WERI-Rb-1 (cell line): ENCODE measurements around the gene CCDC85C.

Source experiments
- DNase-seq: peaks from one replicate; pipeline ENCODE4 v3.0.0-alpha.2; 2020
- H3K27ac ChIP-seq: fragments of 250-450 bp; sonication (Bioruptor Pico); 2 replicates; pipeline ENCODE4 v1.5.1; 2020; ENCODE audit warnings: mild to moderate bottlenecking, moderate library complexity
- H3K27me3 ChIP-seq: fragments of 250-450 bp; sonication (Bioruptor Pico); 2 replicates; pipeline ENCODE4 v1.5.1; 2021; ENCODE audit warnings: mild to moderate bottlenecking, low read depth, moderate library complexity; ENCODE audit not compliant: insufficient read depth, severe bottlenecking
- H3K36me3 ChIP-seq: fragments of 250-450 bp; sonication (Bioruptor Pico); 2 replicates; pipeline ENCODE4 v1.5.1; 2020; ENCODE audit warnings: mild to moderate bottlenecking, moderate library complexity
- H3K4me3 ChIP-seq: 2 replicates; pipeline ENCODE4 v1.5.1; 2011; ENCODE audit warnings: low read depth, mild to moderate bottlenecking, control low read depth, low read length
- H3K9me3 ChIP-seq: fragments of 250-450 bp; sonication (Bioruptor Pico); 2 replicates; pipeline ENCODE4 v1.5.1; 2021; ENCODE audit warnings: mild to moderate bottlenecking, moderate library complexity; ENCODE audit not compliant: severe bottlenecking
- TF ChIP-seq, protein P1 (sequence below): IDR thresholded peaks from 2 replicates; pipeline ENCODE4 v1.5.1; 2011; ENCODE audit warnings: low read depth, mild to moderate bottlenecking, control low read depth, inconsistent platforms, low read length

CCDC85C gene

DNA sequence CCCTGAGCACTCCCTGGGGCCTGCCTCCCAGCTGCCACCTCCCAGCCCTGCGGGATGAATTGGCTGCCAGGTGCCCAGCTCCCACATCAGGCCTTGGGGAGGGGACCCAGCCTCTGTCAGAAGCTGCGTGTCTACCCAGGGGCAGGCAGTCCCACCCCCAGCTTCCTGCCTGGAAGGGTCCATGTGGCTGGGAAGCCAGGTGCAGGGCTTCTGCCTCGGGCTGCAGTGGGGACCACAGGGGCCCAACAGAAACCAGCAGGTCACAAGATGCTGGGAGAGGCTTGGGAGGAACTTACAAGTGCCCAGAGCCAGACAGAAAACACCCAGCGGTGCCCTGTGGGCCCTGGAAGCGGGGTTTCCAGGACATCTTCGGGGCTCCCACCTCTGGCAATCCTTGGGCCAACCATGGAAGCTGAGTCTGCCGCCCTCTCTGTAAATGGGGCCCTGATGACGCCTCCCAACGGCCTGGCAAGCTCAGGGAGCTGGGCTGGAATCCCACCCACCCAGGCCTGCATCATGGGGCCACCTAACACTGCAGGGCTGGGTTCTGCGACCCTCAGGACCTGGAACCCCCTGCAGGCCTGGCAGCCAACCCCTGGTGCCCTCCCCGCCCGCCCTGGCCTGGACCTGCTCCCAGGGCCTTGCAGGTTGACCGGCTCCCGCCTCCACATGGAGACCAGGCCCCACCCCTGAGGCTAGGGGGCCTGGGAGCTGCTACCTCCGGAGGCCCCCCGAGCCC, 86.2 kb downstream of the CCDC85C start:
- no peaks in the 10 kb centered on the region for H3K9me3 ChIP-seq
- no peak for DNase-seq
- H3K27me3 ChIP-seq: no peaks in the 10 kb centered on the region
- H3K4me3 ChIP-seq: no peak overlapping the region
- no peak overlapping the region for H3K27ac ChIP-seq
- peaks cover 75% of the 10 kb centered on the region for H3K36me3 ChIP-seq
- TF ChIP-seq, protein P1, sequence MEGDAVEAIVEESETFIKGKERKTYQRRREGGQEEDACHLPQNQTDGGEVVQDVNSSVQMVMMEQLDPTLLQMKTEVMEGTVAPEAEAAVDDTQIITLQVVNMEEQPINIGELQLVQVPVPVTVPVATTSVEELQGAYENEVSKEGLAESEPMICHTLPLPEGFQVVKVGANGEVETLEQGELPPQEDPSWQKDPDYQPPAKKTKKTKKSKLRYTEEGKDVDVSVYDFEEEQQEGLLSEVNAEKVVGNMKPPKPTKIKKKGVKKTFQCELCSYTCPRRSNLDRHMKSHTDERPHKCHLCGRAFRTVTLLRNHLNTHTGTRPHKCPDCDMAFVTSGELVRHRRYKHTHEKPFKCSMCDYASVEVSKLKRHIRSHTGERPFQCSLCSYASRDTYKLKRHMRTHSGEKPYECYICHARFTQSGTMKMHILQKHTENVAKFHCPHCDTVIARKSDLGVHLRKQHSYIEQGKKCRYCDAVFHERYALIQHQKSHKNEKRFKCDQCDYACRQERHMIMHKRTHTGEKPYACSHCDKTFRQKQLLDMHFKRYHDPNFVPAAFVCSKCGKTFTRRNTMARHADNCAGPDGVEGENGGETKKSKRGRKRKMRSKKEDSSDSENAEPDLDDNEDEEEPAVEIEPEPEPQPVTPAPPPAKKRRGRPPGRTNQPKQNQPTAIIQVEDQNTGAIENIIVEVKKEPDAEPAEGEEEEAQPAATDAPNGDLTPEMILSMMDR: no peak

DNA sequence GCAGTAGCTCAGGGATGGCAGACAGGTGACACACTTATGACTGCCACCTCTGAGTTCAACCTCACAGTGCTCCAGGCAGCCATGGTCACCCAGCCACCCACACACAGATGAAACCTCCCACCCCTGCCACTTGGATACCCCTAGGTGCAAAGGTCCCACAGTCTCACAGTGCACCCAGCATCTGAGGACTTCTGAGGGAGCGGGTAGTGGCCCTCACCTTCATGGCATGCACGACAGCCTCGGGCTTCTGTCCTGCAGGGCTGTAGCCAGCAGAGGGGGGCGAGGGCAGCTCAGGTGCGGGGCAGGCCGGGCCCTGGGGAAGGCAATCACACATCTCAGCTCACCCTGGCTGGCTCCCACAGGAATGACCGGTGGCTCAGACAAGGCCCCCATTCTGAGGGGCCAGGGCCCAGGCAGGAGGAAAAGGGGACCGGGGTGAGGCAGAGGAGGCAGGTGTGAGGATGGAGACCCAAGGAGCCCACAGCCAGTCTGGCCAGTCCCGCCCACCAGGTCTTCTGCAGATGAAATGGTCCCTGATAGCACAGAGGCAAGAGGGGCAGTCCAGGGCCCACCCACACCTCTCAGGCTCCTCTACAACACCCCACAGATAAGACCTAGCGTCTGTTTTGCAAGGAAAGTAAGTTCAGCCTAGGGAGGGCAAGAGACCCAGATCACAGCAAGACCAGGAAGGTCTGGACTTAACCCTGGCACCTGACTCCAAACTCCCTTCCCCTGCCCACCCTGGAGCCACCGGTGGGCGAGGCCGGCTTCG, 87.0 kb downstream of the CCDC85C start:
- Histone ChIP-seq H3K27me3 (no peaks in the 10 kb centered on the region), H3K4me3 (no peak overlapping the region), H3K27ac (no peak overlapping the region), H3K36me3 (peaks cover 78% of the 10 kb centered on the region), H3K9me3 (no peaks in the 10 kb centered on the region)
- TF ChIP-seq, protein P1: no peak
- DNase-seq: peak; percentile 7

DNA sequence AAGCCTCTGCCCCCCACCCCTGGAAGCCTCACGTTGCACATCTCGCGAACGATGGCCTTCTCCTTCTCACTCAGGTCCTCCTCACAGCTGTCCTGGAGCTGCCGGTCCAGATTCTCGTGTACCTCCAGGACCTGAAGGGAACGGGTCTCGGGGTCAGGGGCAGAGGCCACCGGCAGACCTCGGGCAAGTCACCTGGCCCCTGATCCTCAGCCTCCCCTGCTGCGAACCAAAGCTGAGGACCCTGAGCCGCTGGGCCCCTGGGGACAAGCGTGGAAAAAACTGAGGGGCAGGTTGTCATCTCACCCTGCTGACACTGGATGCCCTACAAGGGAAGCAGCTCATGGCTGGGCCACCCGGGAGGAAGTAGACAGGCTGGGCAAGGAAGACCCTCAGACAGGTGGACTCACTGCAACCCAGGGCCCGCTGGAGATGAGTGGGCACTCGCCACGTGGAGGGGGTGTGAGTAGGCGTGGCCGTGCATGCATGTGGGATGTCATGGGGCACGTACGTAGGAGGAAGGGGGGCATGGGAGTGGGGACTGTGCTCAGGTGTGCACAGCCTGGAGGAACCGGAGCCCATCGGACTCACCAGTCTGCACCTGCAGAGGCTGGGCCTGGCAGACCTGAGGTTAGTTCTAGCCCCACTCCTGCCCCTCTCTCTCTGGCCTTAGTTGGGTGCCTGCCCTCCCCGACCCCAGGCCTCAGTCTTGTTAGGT, 87.7 kb downstream of the CCDC85C start:
- Histone ChIP-seq H3K36me3 (peaks cover 78% of the 10 kb centered on the region), H3K27me3 (no peaks in the 10 kb centered on the region), H3K9me3 (no peaks in the 10 kb centered on the region), H3K4me3 (no peak overlapping the region), H3K27ac (no peak overlapping the region)
- peak; percentile 8 for DNase-seq
- TF ChIP-seq, protein P1: no peak

DNA sequence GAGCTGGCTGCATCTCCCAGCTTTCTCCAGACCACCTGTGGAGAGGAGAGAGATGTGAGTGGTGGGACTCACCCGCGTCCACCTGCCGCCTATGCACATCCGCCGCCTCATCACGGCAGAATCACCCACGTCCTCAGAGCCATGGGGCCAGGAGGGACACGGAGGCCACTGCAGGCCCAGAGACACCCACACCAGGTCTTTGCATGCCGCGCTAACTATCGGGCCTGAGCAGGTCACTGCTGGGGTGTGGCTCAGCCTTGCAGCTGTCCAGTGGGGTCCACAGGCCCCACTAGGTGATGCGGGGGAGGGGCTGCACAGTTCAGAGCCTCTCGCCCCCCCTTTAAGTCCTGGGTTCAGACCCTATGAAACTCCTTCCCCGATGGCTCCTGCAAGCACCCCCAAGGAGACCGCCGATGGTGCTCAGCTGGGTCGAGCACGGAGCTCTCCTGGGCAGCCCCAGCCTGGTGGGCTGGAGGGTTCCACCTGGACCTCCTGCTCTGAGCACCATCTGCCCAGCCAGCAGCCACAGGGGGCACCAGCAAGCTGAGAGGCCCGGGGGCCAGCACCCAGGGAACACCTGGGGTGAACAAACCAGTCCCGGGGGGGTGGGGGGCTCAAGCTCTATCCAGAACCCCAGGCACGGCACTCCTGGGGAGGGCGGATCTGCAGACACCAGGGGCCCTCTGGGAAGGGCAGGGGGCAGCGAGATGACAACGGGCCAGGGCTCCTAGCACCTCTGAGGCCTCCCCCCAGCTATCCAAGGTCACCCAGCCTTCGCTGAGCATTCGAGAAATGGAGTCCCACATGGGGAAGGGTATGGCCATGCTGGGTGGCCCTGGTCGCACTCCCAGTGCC, 88.5 kb downstream of the CCDC85C start:
- Histone ChIP-seq H3K27me3 (no peaks in the 10 kb centered on the region), H3K9me3 (no peaks in the 10 kb centered on the region), H3K36me3 (peaks cover 75% of the 10 kb centered on the region), H3K27ac (no peak overlapping the region), H3K4me3 (no peak overlapping the region)
- DNase-seq: peak; percentile 11
- TF ChIP-seq, protein P1: no peak

GRCh38 chr14:99514552-99515300, 89.3 kb downstream of the CCDC85C start:
- peak; percentile 8 for DNase-seq
- H3K27me3 ChIP-seq: no peaks in the 10 kb centered on the region
- H3K4me3 ChIP-seq: no peak overlapping the region
- no peak overlapping the region for H3K27ac ChIP-seq
- no peaks in the 10 kb centered on the region for H3K9me3 ChIP-seq
- H3K36me3 ChIP-seq: peaks cover 74% of the 10 kb centered on the region
- TF ChIP-seq, protein P1: no peak
